Thyroid gland (tissue), 4 donors: Measurements from ENCODE around the gene KLF2. TPM values are rescaled to one million over a fixed set of nuclear protein-coding genes. Genes with fewer than 3 reads are reported as not detected.
A peak's percentile ranks its signal among the peaks of the same experiment; 100 is the strongest.

Source experiments
- DNase-seq, 2 donors: peaks; one replicate each; pipeline ENCODE4 v3.0.0-alpha.2; 2019
- H3K27ac ChIP-seq, 3 donors: fragments of 200-600 bp; sonication (generic); 1 replicate in 2 of 3; 2 replicates in 1 of 3; pipeline ENCODE4 v1.5.1; 2016 to 2019; ENCODE audit warnings: mild to moderate bottlenecking in 1 of 3, moderate library complexity in 1 of 3
- H3K27me3 ChIP-seq: fragments of 200-600 bp; sonication (generic); one replicate; pipeline ENCODE4 v1.5.1; 2019
- H3K36me3 ChIP-seq, 2 donors: fragments of 200-600 bp; sonication (generic); one replicate each; pipeline ENCODE4 v1.5.1; 2016 to 2019
- H3K4me1 ChIP-seq, 2 donors: fragments of 200-600 bp; sonication (generic); one replicate each; pipeline ENCODE4 v1.5.1; 2017 to 2019
- H3K4me3 ChIP-seq, 3 donors: fragments of 200-600 bp; sonication (generic); replicated peaks in 1 of 3; 1 replicate in 2 of 3; 2 replicates in 1 of 3; pipeline ENCODE4 v1.5.1; 2016; ENCODE audit warnings: mild to moderate bottlenecking in 1 of 3
- H3K9me3 ChIP-seq: fragments of 200-600 bp; sonication (generic); one replicate; pipeline ENCODE4 v1.5.1; 2017
- POLR2A ChIP-seq, 2 donors: fragments of 450-650 bp; IDR thresholded peaks; one replicate each; pipeline ENCODE4 v1.6.1; 2017; ENCODE audit warnings: antibody characterized with exemption in 2 of 2, mild to moderate bottlenecking in 2 of 2, moderate library complexity in 1 of 2
- WGBS, 2 donors: methylation state at CpG; one replicate each; pipeline ENCODE4 v1.1.5; 2017; 5-methylcytosine and 5-hydroxymethylcytosine counted together
- intact Hi-C: fragments of 100-400 bp; cut with DNase I; formaldehyde crosslinking; loops from one replicate; pipeline ENCODE4 v1.15.1; 2023
- total RNA-seq, 4 donors: library from RNA; depleted of rRNA; stranded (reverse); fragments of >200 nt; gene quantifications; one replicate each; pipeline ENCODE4 v1.2.3, GENCODE V29; 2016
- TF ChIP-seq, protein P1 (sequence below), 6 experiments: fragments of 200-600 bp in 3 of 6; fragments of 450-650 bp in 3 of 6; sonication (generic) in 3 of 6; IDR thresholded peaks; one replicate each; pipeline ENCODE4 v1.5.1; 2016 to 2019; ENCODE audit warnings: antibody characterized with exemption in 6 of 6, mild to moderate bottlenecking in 2 of 6, inconsistent platforms in 1 of 6, moderate library complexity in 1 of 6

The KLF2 gene
- total RNA-seq, 4 donors from 2014 or later, result 9.1 to 15.9 (median 14.0) TPM

DNA sequence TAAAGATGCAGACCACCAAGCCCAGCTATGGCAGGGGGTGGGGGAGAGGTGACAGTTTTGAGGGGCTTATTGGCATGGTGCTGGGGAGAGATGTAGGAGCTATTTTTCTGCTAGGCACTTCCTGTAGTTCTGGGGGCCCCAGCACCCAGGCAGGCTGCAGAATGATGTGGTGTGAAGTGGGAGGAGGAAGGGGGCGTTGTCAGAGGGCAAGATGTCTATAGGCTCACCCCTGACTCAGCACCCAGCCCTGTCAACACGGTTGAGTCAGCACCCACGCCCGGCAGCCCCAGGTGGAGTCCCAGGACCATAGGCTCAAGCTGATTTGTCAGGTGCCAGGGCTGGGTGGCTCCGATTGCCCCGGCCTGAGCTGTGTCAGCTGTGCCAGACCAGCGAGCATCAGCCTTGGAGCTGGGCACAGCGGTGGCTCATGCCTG lies 5.8 kb downstream of the KLF2 start:
- Histone ChIP-seq H3K9me3 (no peaks in the 10 kb centered on the region), H3K36me3 (peaks cover 19 to 26% of the 10 kb centered on the region in 2 donors), H3K4me3 (no peak overlapping the region), H3K27me3 (no peaks in the 10 kb centered on the region), H3K27ac (peak overlapping the region in 1 of 3 donors; percentile 54), H3K4me1 (peaks cover 0 to 27% of the 10 kb centered on the region in 2 donors)
- 73 to 89% methylated on average over 1 to 3 of the region's 8 CpGs for WGBS, 2 donors
- no peak for TF ChIP-seq POLR2A (IDR thresholded peaks at IDR 0.05)
- TF ChIP-seq, protein P1, sequence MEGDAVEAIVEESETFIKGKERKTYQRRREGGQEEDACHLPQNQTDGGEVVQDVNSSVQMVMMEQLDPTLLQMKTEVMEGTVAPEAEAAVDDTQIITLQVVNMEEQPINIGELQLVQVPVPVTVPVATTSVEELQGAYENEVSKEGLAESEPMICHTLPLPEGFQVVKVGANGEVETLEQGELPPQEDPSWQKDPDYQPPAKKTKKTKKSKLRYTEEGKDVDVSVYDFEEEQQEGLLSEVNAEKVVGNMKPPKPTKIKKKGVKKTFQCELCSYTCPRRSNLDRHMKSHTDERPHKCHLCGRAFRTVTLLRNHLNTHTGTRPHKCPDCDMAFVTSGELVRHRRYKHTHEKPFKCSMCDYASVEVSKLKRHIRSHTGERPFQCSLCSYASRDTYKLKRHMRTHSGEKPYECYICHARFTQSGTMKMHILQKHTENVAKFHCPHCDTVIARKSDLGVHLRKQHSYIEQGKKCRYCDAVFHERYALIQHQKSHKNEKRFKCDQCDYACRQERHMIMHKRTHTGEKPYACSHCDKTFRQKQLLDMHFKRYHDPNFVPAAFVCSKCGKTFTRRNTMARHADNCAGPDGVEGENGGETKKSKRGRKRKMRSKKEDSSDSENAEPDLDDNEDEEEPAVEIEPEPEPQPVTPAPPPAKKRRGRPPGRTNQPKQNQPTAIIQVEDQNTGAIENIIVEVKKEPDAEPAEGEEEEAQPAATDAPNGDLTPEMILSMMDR (IDR thresholded peaks at IDR 0.05), result no peak
- DNase-seq, result peak; percentile 34 to 49
- intact Hi-C loops, result no loop called here

GRCh38 chr19:16330806-16331690 lies 6.4 kb downstream of the KLF2 start:
- no peak overlapping the region for H3K4me3 ChIP-seq
- peaks cover 19 to 22% of the 10 kb centered on the region in 2 donors for H3K36me3 ChIP-seq
- peak overlapping the region in 1 of 3 donors; percentile 54 for H3K27ac ChIP-seq
- no peak for DNase-seq
- H3K4me1 ChIP-seq, result peaks cover 0 to 26% of the 10 kb centered on the region in 2 donors
- H3K9me3 ChIP-seq, result no peaks in the 10 kb centered on the region
- intact Hi-C loops, result no loop called here
- no peaks in the 10 kb centered on the region for H3K27me3 ChIP-seq
- TF ChIP-seq, protein P1 (IDR thresholded peaks at IDR 0.05), result no peak
- TF ChIP-seq POLR2A (IDR thresholded peaks at IDR 0.05), result no peak
- WGBS, 2 donors, result 81 to 82% methylated on average over 16 of the region's 16 CpGs

DNA sequence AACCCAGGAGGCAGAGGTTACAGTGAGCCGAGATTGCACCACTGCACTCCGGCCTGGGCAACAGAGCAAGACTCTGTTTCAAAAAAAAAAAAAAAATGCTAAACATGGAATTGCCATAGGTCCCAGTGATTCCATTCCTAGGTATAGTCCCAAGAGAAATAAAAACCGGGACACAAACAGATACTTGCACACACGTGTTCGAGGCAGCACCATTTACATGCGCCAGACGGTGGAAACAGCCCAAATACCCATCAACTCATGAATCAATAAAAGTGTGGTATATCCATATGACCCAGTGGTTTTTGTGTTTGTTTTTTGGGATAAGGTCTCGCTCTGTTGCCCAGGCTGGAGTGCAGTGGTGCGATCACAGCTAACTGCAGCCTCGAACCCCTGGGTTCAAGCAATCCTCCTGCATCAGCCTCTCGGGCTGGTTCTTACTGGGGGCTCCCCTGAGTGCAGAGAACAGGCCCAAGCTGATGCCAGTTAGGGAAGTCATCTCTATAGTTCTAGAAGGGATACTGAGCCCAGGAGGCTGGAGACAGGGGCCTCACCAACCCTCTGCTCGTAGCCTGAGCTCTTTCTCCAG lies 8.5 kb downstream of the KLF2 start:
- intact Hi-C loops, result no loop called here
- H3K27me3 ChIP-seq, result no peaks in the 10 kb centered on the region
- no peak overlapping the region for H3K27ac ChIP-seq

GRCh38 chr19:16334411-16334810 lies 9.8 kb downstream of the KLF2 start:
- Histone ChIP-seq H3K27ac (no peak overlapping the region), H3K9me3 (no peaks in the 10 kb centered on the region), H3K27me3 (no peaks in the 10 kb centered on the region), H3K4me3 (no peak overlapping the region), H3K4me1 (peaks cover 6 to 13% of the 10 kb centered on the region in 2 donors), H3K36me3 (no peaks in the 10 kb centered on the region)
- WGBS, 2 donors, result 69 to 73% methylated on average over 1 of the region's 1 CpG
- TF ChIP-seq, protein P1 (IDR thresholded peaks at IDR 0.05), result no peak
- no peak for TF ChIP-seq POLR2A (IDR thresholded peaks at IDR 0.05)
- intact Hi-C loops, result no loop called here
- DNase-seq, result no peak

More for the DNA sequence above, 8.5 kb downstream of the KLF2 start:
- Histone ChIP-seq H3K9me3 (no peaks in the 10 kb centered on the region), H3K36me3 (peaks cover 0 to 2% of the 10 kb centered on the region in 2 donors), H3K4me3 (no peak overlapping the region), H3K4me1 (peaks cover 0 to 9% of the 10 kb centered on the region in 2 donors)
- WGBS, 2 donors, result 93 to 95% methylated on average over 12 of the region's 12 CpGs
- TF ChIP-seq, protein P1 (IDR thresholded peaks at IDR 0.05), result no peak
- no peak for TF ChIP-seq POLR2A (IDR thresholded peaks at IDR 0.05)
- DNase-seq, result no peak

- no peak overlapping the region for H3K4me3 ChIP-seq
- no peaks in the 10 kb centered on the region for H3K36me3 ChIP-seq
- DNase-seq, result no peak
- peaks cover 6 to 14% of the 10 kb centered on the region in 2 donors for H3K4me1 ChIP-seq
- H3K27me3 ChIP-seq, result no peaks in the 10 kb centered on the region
- no peak overlapping the region for H3K27ac ChIP-seq
- TF ChIP-seq, protein P1 (IDR thresholded peaks at IDR 0.05), result no peak
- TF ChIP-seq POLR2A (IDR thresholded peaks at IDR 0.05), result no peak
- H3K9me3 ChIP-seq, result no peaks in the 10 kb centered on the region
- intact Hi-C loops, result loop anchor here (5.0 kb wide), 1 partner anchor 42 kb away; no protein-coding TSS in a partner anchor
- WGBS, 2 donors, result 92 to 98% methylated on average over 7 of the region's 20 CpGs
These were observed 10.6 kb downstream of the KLF2 start for GRCh38 chr19:16335226-16335625.
